ENCODE measurements around the gene SLC16A5. TPM values are rescaled to one million over a fixed set of nuclear protein-coding genes. Genes with fewer than 3 reads are reported as not detected.

Gene SLC16A5
- total RNA-seq, 1 experiment from 2014 or later, result 70.2 TPM

GRCh38 chr17:75047398-75048098 lies 40.2 kb upstream of the SLC16A5 start:
- DNase-seq, result peak in 1 of 2 experiments; percentile 24
- Histone ChIP-seq H3K9me2 (ENCODE audit: insufficient read depth) (no peaks in the 10 kb centered on the region), H3K4me2 (peak overlapping the region; percentile 94), H3K79me2 (ENCODE audit: low read depth) (peaks cover 45% of the 10 kb centered on the region), H3K4me1 (replicated peaks; ENCODE audit: insufficient read depth) (peaks cover 22% of the 10 kb centered on the region), H2AFZ (peak overlapping the region; percentile 88), H3K36me3 (ENCODE audit: low read depth) (peaks cover 5% of the 10 kb centered on the region; the same call in 1 of the 2 replicates), H3F3A (ENCODE audit: insufficient read depth, low read depth) (peaks cover 26% of the 10 kb centered on the region; the same call in 1 of the 2 replicates), H3K27ac (no peak overlapping the region), H3K27me3 (ENCODE audit: insufficient read depth, low read depth) (no peaks in the 10 kb centered on the region), H3K4me3 (peak overlapping the region; percentile 84), H3K9me3 (ENCODE audit: insufficient read depth, low read depth) (no peaks in the 10 kb centered on the region), H4K20me1 (ENCODE audit: insufficient read depth) (peaks cover 7% of the 10 kb centered on the region; the same call in 1 of the 2 replicates)
- intact Hi-C loops (cut with micrococcal nuclease; ENCODE audit: unreplicated experiment), result loop anchor here (2.0 to 5.0 kb wide), 2 partner anchors 49 to 85 kb away; no protein-coding TSS in a partner anchor
- TF ChIP-seq EZH2 (IDR thresholded peaks at IDR 0.05; ENCODE audit: low read depth) (no peak), CTCF (conservative IDR thresholded peaks at IDR 0.05) (no peak)
- ChIA-PET POLR2A (ENCODE audit: unreplicated experiment) (interaction anchor here (0.6 kb wide), 1 partner anchor 73 kb away, joined by 5 read pairs; no protein-coding TSS in a partner anchor), CTCF (interaction anchor here (0.6 to 0.7 kb wide), 2 partner anchors 67 to 126 kb away, joined by 3 to 6 read pairs; no protein-coding TSS in a partner anchor)
- no TSS peak for BruUV-seq (replicated peaks)

- H3K9me2 ChIP-seq (ENCODE audit: insufficient read depth), result no peaks in the 10 kb centered on the region
- DNase-seq, result no peak
- no peaks in the 10 kb centered on the region for H3K27me3 ChIP-seq (ENCODE audit: insufficient read depth, low read depth)
- peaks cover 45% of the 10 kb centered on the region for H3K79me2 ChIP-seq (ENCODE audit: low read depth)
- H3K27ac ChIP-seq, result no peak overlapping the region
- H2AFZ ChIP-seq, result no peak overlapping the region
- ChIA-PET CTCF (no interaction called here), POLR2A (ENCODE audit: unreplicated experiment) (interaction anchor here (0.7 kb wide), 1 partner anchor 87 kb away, joined by 5 read pairs; no protein-coding TSS in a partner anchor)
- peak overlapping the region; percentile 94 for H3K4me2 ChIP-seq
- H4K20me1 ChIP-seq (ENCODE audit: insufficient read depth), result peaks cover 7% of the 10 kb centered on the region; the same call in 1 of the 2 replicates
- peaks cover 26% of the 10 kb centered on the region; the same call in 1 of the 2 replicates for H3F3A ChIP-seq (ENCODE audit: insufficient read depth, low read depth)
- peaks cover 22% of the 10 kb centered on the region for H3K4me1 ChIP-seq (replicated peaks; ENCODE audit: insufficient read depth)
- BruUV-seq (replicated peaks), result no TSS peak
- H3K9me3 ChIP-seq (ENCODE audit: insufficient read depth, low read depth), result no peaks in the 10 kb centered on the region
- peaks cover 8% of the 10 kb centered on the region for H3K36me3 ChIP-seq (ENCODE audit: low read depth)
- peak overlapping the region; percentile 84; the same call in 1 of the 2 replicates for H3K4me3 ChIP-seq
- TF ChIP-seq CTCF (conservative IDR thresholded peaks at IDR 0.05) (no peak), EZH2 (IDR thresholded peaks at IDR 0.05; ENCODE audit: low read depth) (no peak)
- intact Hi-C loops (cut with micrococcal nuclease; ENCODE audit: unreplicated experiment), result loop anchor here (5.0 kb wide), 1 partner anchor 86 kb away; no protein-coding TSS in a partner anchor
These were observed 39.4 kb upstream of the SLC16A5 start for GRCh38 chr17:75048249-75048878.

GRCh38 chr17:75049057-75049456 lies 38.7 kb upstream of the SLC16A5 start:
- peaks cover 22% of the 10 kb centered on the region for H3K4me1 ChIP-seq (replicated peaks; ENCODE audit: insufficient read depth)
- no peak overlapping the region for H3K27ac ChIP-seq
- peaks cover 26% of the 10 kb centered on the region; the same call in 1 of the 2 replicates for H3F3A ChIP-seq (ENCODE audit: insufficient read depth, low read depth)
- H3K9me2 ChIP-seq (ENCODE audit: insufficient read depth), result no peaks in the 10 kb centered on the region
- H3K4me3 ChIP-seq, result peak overlapping the region; percentile 84; the same call in 1 of the 2 replicates
- H3K79me2 ChIP-seq (ENCODE audit: low read depth), result peaks cover 45% of the 10 kb centered on the region
- peaks cover 7% of the 10 kb centered on the region; the same call in 1 of the 2 replicates for H4K20me1 ChIP-seq (ENCODE audit: insufficient read depth)
- intact Hi-C loops (cut with micrococcal nuclease; ENCODE audit: unreplicated experiment), result loop anchor here (5.0 kb wide), 1 partner anchor 87 kb away; no protein-coding TSS in a partner anchor
- no peaks in the 10 kb centered on the region for H3K9me3 ChIP-seq (ENCODE audit: insufficient read depth, low read depth)
- peaks cover 10% of the 10 kb centered on the region for H3K36me3 ChIP-seq (ENCODE audit: low read depth)
- no peak overlapping the region for H2AFZ ChIP-seq
- TF ChIP-seq EZH2 (IDR thresholded peaks at IDR 0.05; ENCODE audit: low read depth), result no peak
- TF ChIP-seq CTCF (conservative IDR thresholded peaks at IDR 0.05), result no peak
- CTCF ChIA-PET, result interaction anchor here (0.6 kb wide), 1 partner anchor 30 kb away, joined by 3 read pairs; no protein-coding TSS in a partner anchor
- POLR2A ChIA-PET (ENCODE audit: unreplicated experiment), result no interaction called here
- no peaks in the 10 kb centered on the region for H3K27me3 ChIP-seq (ENCODE audit: insufficient read depth, low read depth)
- no TSS peak for BruUV-seq (replicated peaks)
- DNase-seq, result no peak
- peak overlapping the region; percentile 94; the same call in 1 of the 2 replicates for H3K4me2 ChIP-seq

Data from PC-9 (cell line).